GM18870 (cell line): ENCODE measurements around the gene ODC1.

ENCODE experiments used
- ATAC-seq: cut with Tn5 transposase; IDR thresholded peaks from one replicate; pipeline ENCODE4 v1.9.1; 2021; ENCODE audit warnings: moderate library complexity; ENCODE audit not compliant: unreplicated experiment

The ODC1 gene

DNA sequence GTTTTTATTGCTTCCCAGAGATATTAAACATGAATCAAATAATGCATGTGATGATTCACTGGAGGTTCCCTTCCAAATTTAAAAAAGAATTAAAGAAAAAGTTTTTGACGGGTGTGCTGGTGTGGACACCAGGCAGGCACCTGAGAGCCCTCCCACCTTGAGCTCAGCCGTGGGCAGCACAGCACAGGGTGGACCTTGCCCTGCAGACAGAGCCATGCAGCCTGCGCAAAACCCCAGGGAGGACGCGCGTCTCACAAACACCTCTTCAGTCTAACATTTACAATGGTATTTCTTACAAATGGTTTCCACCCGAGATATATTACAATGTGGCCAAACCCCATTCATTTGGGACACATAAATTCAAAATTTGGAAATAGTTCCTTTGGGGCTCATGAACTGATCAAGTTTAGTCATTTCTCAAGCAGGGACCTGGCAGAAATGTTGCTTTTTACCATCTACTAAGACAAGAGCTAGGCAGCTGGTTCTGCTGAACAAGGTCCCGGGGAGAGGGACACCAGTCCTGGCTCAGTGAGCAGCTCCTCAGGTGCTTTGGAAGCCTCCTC lies 45.4 kb downstream of the ODC1 start:
- ATAC-seq: no peak

GRCh38 chr2:10402062-10402585 lies 46.0 kb downstream of the ODC1 start:
- no peak for ATAC-seq

DNA sequence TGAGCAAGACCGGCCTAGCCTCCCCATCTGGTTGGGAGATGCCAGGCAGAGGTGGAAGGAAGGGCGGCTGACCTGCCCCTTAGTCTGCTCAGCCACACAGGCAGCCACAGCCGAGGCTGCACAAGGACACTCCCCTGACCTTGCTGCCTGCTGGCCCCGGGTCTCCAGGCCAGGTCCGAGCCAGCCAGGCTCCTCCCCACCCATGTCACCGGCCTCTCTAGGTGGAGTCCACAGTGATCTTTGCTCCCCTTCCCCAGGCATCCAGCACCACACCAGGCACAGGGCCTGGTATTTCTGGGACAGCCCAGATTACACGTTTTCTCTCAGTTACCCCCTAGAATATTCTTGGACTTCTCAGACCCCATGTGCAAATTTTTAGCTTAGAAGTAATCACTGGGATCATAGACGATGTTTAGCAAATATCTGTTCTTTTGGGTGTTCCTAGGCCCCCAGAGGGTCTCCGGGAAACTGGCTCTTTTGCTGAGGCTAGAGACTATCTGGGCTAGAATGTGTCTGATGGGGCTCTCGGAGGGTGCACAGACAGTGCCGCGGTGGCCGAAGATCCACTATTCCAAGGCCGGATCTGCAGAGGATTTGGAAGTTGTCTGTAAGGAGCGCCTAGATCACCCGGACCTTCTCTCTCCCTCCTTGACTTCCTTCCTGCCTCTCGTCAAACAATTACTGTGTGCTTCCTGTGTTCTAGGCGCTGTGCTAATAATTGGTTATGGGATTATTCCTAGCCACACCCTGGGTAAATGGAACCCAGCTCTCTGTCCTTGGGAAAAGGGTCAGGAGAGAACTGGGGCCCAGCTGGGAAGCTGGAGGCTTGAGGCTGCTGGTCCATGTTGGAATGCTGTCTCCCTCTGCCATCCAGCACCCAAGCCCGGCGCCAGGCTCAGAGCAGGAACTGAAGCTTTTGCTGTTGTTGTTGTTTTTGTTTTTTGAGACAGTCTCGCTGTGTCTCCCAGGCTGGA lies 46.9 kb downstream of the ODC1 start:
- ATAC-seq: no peak

DNA sequence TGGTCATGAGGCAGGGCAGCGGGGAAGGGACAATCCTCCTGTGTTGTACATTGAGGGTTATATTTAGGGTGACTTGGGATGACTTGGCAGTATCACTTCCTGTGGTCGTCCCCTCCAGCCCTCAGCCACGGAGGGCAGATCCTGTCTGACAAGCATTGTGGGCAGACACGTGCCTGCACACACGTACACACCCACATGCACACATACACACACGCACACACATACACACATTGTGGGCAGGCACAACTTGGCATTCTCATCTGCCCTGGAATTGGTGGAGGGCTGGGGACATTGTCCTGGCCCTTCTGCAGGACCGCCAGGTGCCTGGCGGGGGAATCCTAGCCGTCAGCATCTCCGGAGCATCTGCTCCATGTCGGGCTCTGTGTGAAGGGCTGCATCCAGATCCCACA lies 47.6 kb downstream of the ODC1 start:
- ATAC-seq: no peak

DNA sequence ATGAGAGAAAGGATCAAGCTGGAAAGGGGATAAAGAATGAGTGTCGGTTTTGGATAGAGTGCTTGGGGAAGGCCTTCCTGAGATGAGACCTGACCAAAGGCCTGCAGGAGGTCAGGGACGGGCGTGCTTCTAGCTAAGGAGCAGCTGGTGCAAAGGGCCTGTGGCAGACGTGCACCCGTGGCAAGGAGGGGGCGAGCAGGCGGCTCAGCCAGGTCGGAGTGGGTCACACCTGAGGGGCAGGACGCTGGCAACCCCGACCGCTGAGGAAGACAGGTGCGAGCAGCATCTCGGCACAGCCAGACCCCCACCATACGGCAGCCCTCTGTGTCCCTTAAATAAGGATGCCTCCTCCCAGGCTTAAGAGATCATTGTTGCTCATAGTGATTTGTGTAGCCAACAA lies 48.1 kb downstream of the ODC1 start:
- ATAC-seq: no peak

DNA sequence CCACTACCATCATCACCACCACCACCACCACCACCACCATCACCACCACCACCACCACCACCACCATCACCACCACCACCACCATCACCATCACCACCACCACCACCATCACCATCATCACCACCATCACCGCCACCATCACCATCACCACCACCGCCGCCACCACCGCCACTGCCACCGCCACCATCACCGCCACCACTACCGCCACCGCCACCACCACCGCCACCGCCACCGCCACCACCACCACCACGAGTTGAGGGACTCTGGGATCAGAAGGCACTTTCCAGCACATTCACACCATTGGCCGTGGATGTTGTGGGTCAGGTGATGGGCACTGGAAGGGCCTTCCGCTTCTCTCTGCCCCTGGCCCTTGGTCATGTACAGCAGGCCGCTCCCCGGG lies 48.8 kb downstream of the ODC1 start:
- no peak for ATAC-seq

DNA sequence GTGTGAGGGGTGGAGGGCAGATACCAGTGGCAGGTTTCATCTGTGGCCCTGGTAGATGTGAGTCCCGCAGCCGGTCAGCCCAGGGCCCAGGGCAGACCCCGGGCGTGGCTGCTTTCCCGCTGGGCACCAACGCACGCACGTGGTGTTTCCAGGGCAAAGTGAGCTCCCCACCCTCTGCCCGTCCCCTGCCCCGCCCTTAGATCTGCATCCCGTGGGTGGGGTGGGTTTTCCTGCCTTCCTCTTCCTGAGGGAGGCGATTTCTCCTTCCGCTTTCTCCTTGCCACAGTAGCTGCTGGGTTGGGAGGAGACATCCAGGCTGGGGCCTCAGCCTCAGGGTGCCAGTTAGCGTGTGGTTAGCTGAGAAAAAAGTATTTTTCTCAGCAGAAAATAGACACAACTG lies 49.6 kb downstream of the ODC1 start:
- ATAC-seq: no peak

GRCh38 chr2:10397878-10398277 lies 50.2 kb downstream of the ODC1 start:
- ATAC-seq: no peak

GRCh38 chr2:10397297-10397875 lies 50.7 kb downstream of the ODC1 start:
- ATAC-seq: no peak

GRCh38 chr2:10396464-10396863 lies 51.7 kb downstream of the ODC1 start:
- no peak for ATAC-seq

DNA sequence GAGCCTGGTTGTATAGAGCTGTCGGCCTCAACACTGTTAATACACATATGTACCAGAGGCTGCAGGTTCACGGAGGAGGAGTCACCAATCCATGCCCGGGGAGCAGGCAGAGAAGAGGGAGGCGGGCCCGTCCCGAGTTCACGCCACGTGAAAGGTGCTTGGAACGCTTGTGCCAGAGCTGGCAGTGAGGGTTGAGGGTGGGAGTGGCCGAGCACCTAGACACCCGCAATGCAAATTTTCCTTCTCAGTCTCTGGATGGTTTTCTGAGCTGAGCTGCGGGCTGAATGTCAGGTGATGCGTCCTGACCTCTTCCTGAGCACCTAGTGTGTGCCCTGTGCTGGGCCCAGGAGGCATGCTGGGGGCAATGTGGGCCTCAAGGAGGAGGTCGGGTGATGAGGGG lies 52.2 kb downstream of the ODC1 start:
- no peak for ATAC-seq

- no peak for ATAC-seq
These were observed 54.5 kb downstream of the ODC1 start for GRCh38 chr2:10393640-10393982.

GRCh38 chr2:10392951-10393639 lies 55.0 kb downstream of the ODC1 start:
- no peak for ATAC-seq

- no peak for ATAC-seq
These were observed 55.6 kb downstream of the ODC1 start for GRCh38 chr2:10392548-10392947.

DNA sequence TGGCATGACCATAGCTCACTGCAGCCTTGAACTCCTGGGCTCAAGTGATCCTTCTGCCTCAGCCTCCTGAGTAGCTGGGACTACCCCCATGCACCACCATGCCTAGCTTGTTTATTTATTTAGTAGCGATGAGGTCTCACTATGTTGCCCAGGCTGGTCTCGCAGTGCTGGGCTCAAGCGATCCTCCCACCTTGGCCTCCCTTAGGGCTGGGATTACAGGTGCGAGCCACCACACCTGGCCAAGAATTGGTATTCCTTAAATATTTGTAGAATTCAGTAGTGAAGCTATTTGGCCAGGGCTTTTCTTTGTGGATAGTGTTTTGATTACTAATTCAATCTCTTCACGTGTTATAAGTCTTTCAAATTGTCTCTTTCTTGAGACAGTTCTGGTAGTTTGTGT lies 56.0 kb downstream of the ODC1 start:
- ATAC-seq: no peak

GRCh38 chr2:10390369-10390801 lies 57.7 kb downstream of the ODC1 start:
- no peak for ATAC-seq
